ENCODE measurements around the gene HNRNPL.
A peak's percentile ranks its signal among the peaks of the same experiment; 100 is the strongest.
"Not testable (repeated sequence)": the region's sequence is repeated elsewhere in the genome, so short reads cannot be mapped to it uniquely, and the experiment has no call there.

HNRNPL gene

GRCh38 chr19:38843175-38843758 is 6.5 kb downstream of the HNRNPL start:
- DNase-seq = no peak

- DNase-seq = peak; percentile 80
Measured at GRCh38 chr19:38842439-38843174, 7.2 kb downstream of the HNRNPL start.

GRCh38 chr19:38841787-38842438 is 7.9 kb downstream of the HNRNPL start:
- peak; percentile 79 for DNase-seq

- DNase-seq = no peak
Measured at GRCh38 chr19:38841180-38841766, 8.5 kb downstream of the HNRNPL start.

- no peak for DNase-seq
Measured at GRCh38 chr19:38840583-38840968, 9.2 kb downstream of the HNRNPL start.

GRCh38 chr19:38839816-38840582 is 9.8 kb downstream of the HNRNPL start:
- DNase-seq = no peak

GRCh38 chr19:38838986-38839761 is 10.6 kb downstream of the HNRNPL start:
- no peak for DNase-seq

GRCh38 chr19:38838208-38838985 is 11.4 kb downstream of the HNRNPL start:
- DNase-seq = peak; percentile 63

GRCh38 chr19:38837656-38838121 is 12.1 kb downstream of the HNRNPL start:
- no peak for DNase-seq

GRCh38 chr19:38836983-38837626 is 12.7 kb downstream of the HNRNPL start:
- no peak for DNase-seq

GRCh38 chr19:38836159-38836982 is 13.4 kb downstream of the HNRNPL start:
- no peak for DNase-seq

GRCh38 chr19:38834590-38834989 is 15.2 kb downstream of the HNRNPL start:
- DNase-seq = no peak

GRCh38 chr19:38834104-38834490 is 15.7 kb downstream of the HNRNPL start:
- DNase-seq = no peak

GRCh38 chr19:38833092-38833425 is 16.7 kb downstream of the HNRNPL start:
- no peak for DNase-seq

- peak; percentile 34 for DNase-seq
Measured at GRCh38 chr19:38831142-38831605, 18.6 kb downstream of the HNRNPL start.

- no peak for DNase-seq
Measured at GRCh38 chr19:38830039-38830733, 19.6 kb downstream of the HNRNPL start.

GRCh38 chr19:38829203-38829602 is 20.6 kb downstream of the HNRNPL start:
- DNase-seq = not testable (repeated sequence)

GRCh38 chr19:38826856-38827551 is 22.8 kb downstream of the HNRNPL start:
- no peak for DNase-seq
